Measurements from ENCODE around the gene ACSM6.
"Not testable (repeated sequence)": the region's sequence is repeated elsewhere in the genome, so short reads cannot be mapped to it uniquely, and the experiment has no call there.

The ACSM6 gene

DNA sequence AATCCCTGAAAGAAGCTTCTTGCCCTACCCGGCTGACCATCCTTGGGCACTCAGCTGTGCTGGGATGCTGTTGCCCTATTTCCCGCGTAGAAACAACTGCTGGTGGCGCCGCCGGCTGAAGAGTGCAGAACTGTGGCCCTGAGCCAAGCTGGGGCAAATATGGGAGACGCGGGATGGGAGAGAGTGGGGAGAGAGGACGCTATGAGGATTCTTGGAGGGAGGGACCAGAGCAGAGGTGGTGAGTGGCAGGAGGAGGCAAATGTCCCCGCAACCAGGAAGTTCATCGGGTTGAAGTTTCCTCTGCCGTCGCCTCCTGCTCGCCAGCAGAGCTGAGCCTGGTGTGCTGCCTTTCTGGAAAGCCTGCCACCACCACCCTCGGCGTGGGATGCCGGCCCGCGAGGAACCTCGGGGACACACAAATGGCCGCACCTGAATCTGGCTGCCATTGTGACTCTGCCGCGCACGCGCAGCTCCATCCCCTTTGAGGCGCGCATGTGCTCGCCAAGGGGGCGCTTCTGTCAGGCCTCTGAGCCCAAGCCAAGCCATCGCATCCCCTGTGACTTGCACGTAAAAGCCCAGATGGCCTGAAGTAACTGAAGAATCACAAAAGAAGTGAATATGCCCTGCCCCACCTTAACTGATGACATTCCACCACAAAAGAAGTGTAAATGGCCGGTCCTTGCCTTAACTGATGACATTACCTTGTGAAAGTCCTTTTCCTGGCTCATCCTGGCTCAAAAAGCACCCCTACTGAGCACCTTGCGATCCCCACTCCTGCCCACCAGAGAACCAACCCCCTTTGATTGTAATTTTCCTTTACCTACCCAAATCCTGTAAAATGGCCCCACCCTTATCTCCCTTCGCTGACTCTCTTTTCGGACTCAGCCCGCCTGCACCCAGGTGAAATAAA lies 36.9 kb downstream of the ACSM6 start:
- H3K27me3 ChIP-seq (ENCODE audit: insufficient read depth, poor library complexity, severe bottlenecking); H3K27ac ChIP-seq (replicated peaks): not testable (repeated sequence)
- peak in 1 of 2 experiments; percentile 2 for DNase-seq (ENCODE audit: low read depth in 1 of 2, low spot score in 1 of 2)
- peak overlapping the region; percentile 35 for H3K4me3 ChIP-seq (replicated peaks; ENCODE audit: insufficient read depth, low read length)

DNA sequence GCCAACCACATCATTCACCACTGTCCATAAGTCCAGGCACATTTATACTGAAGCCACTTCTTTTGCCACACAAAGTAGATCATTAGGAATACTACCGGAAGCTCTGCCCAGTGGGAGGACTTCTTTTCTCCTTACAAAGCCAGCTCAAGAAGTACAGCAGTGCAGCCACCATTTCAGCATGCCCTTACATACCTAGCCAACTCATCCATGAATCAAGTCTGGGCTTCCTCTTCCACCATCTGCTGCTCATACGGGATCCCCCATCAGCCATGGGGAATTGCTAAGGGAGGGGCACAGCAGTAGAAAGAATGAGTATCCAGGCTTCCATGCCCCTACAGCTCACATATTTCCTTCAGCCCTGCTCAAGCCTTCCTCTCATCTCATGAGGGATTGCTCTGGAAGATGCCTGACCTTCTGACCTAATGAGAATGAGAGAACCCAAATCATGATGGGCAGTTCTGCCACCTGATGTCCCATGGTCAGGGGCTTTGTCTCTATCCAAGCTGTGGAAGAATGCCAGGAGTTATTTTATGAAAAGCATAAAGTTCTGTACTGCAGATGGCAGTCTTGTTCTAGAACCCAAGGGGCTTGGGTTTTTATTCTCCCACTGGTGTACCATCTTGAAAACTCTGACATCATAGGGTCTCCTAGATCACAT lies 39.5 kb downstream of the ACSM6 start:
- no peak overlapping the region for H3K4me3 ChIP-seq (replicated peaks; ENCODE audit: insufficient read depth, low read length)
- H3K27me3 ChIP-seq (ENCODE audit: insufficient read depth, poor library complexity, severe bottlenecking): no peaks in the 10 kb centered on the region
- H3K27ac ChIP-seq (replicated peaks): no peak overlapping the region

DNA sequence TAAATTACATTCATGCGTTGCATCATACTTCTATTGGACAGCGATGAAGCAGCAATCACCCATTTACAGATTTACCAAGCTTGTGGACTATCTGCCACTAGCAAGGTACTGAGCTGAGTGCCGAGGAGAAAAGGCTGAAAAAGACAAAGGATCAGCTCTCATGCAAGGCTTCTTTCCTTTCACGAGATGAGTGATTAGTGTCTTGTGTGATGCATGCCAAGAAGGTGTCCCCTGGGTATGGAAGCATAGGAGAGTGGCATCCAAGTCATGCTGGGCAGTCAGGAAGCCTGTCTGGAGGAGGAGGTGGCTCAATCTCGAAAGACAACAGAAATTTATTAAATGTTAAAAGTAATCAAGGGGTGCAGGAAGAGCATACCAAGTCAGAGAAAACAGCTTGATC lies 40.9 kb downstream of the ACSM6 start:
- TF ChIP-seq POLR2AphosphoS5 (IDR thresholded peaks at IDR 0.05; ENCODE audit: low read depth) (no peak), SPI1 (IDR thresholded peaks at IDR 0.05; ENCODE audit: borderline replicate concordance, low read depth) (no peak), GABPA (IDR thresholded peaks at IDR 0.05; ENCODE audit: low read depth) (no peak)
- TF ChIP-seq, protein P1, sequence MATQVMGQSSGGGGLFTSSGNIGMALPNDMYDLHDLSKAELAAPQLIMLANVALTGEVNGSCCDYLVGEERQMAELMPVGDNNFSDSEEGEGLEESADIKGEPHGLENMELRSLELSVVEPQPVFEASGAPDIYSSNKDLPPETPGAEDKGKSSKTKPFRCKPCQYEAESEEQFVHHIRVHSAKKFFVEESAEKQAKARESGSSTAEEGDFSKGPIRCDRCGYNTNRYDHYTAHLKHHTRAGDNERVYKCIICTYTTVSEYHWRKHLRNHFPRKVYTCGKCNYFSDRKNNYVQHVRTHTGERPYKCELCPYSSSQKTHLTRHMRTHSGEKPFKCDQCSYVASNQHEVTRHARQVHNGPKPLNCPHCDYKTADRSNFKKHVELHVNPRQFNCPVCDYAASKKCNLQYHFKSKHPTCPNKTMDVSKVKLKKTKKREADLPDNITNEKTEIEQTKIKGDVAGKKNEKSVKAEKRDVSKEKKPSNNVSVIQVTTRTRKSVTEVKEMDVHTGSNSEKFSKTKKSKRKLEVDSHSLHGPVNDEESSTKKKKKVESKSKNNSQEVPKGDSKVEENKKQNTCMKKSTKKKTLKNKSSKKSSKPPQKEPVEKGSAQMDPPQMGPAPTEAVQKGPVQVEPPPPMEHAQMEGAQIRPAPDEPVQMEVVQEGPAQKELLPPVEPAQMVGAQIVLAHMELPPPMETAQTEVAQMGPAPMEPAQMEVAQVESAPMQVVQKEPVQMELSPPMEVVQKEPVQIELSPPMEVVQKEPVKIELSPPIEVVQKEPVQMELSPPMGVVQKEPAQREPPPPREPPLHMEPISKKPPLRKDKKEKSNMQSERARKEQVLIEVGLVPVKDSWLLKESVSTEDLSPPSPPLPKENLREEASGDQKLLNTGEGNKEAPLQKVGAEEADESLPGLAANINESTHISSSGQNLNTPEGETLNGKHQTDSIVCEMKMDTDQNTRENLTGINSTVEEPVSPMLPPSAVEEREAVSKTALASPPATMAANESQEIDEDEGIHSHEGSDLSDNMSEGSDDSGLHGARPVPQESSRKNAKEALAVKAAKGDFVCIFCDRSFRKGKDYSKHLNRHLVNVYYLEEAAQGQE (IDR thresholded peaks at IDR 0.05; ENCODE audit: insufficient replicate concordance, low read depth): no peak
- TF ChIP-seq, protein P2, sequence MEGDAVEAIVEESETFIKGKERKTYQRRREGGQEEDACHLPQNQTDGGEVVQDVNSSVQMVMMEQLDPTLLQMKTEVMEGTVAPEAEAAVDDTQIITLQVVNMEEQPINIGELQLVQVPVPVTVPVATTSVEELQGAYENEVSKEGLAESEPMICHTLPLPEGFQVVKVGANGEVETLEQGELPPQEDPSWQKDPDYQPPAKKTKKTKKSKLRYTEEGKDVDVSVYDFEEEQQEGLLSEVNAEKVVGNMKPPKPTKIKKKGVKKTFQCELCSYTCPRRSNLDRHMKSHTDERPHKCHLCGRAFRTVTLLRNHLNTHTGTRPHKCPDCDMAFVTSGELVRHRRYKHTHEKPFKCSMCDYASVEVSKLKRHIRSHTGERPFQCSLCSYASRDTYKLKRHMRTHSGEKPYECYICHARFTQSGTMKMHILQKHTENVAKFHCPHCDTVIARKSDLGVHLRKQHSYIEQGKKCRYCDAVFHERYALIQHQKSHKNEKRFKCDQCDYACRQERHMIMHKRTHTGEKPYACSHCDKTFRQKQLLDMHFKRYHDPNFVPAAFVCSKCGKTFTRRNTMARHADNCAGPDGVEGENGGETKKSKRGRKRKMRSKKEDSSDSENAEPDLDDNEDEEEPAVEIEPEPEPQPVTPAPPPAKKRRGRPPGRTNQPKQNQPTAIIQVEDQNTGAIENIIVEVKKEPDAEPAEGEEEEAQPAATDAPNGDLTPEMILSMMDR (IDR thresholded peaks at IDR 0.05; ENCODE audit: insufficient read depth, low read length): no peak
- Histone ChIP-seq H3K27me3 (ENCODE audit: insufficient read depth, poor library complexity, severe bottlenecking) (no peaks in the 10 kb centered on the region), H3K4me3 (replicated peaks; ENCODE audit: insufficient read depth, low read length) (no peak overlapping the region), H3K27ac (replicated peaks) (no peak overlapping the region)
- DNase-seq (ENCODE audit: low read depth in 1 of 2, low spot score in 1 of 2): no peak

More for the DNA sequence above, 39.5 kb downstream of the ACSM6 start:
- DNase-seq (ENCODE audit: low read depth in 1 of 2, low spot score in 1 of 2): no peak
- TF ChIP-seq, protein P2 (IDR thresholded peaks at IDR 0.05; ENCODE audit: insufficient read depth, low read length): no peak
- TF ChIP-seq, protein P1 (IDR thresholded peaks at IDR 0.05; ENCODE audit: insufficient replicate concordance, low read depth): no peak
- TF ChIP-seq SPI1 (IDR thresholded peaks at IDR 0.05; ENCODE audit: borderline replicate concordance, low read depth) (no peak), POLR2AphosphoS5 (IDR thresholded peaks at IDR 0.05; ENCODE audit: low read depth) (no peak), GABPA (IDR thresholded peaks at IDR 0.05; ENCODE audit: low read depth) (no peak)

DNA sequence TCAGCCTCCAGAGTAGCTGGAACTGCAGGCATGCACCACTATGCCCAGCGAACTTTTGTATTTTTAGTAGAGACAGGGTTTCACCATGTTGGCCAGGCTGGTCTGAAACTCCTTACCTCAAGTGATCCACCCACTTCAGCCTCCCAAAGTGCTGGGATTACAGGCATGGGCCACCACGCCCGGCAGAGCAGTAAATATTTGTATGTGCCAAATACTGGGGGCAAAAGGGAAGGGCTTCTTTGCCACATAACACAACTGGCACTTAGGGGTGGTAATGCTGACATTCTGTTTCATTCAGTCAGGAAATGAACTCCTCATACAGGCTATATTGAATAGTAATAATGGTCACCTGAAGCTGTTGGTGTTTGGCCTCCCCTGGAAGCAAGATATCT lies 41.6 kb downstream of the ACSM6 start:
- no peaks in the 10 kb centered on the region for H3K27me3 ChIP-seq (ENCODE audit: insufficient read depth, poor library complexity, severe bottlenecking)
- H3K27ac ChIP-seq (replicated peaks): no peak overlapping the region
- no peak overlapping the region for H3K4me3 ChIP-seq (replicated peaks; ENCODE audit: insufficient read depth, low read length)
- TF ChIP-seq SPI1 (IDR thresholded peaks at IDR 0.05; ENCODE audit: borderline replicate concordance, low read depth): no peak
- no peak for TF ChIP-seq POLR2AphosphoS5 (IDR thresholded peaks at IDR 0.05; ENCODE audit: low read depth)
- TF ChIP-seq, protein P2 (IDR thresholded peaks at IDR 0.05; ENCODE audit: insufficient read depth, low read length): no peak
- no peak for TF ChIP-seq GABPA (IDR thresholded peaks at IDR 0.05; ENCODE audit: low read depth)
- TF ChIP-seq, protein P1 (IDR thresholded peaks at IDR 0.05; ENCODE audit: insufficient replicate concordance, low read depth): no peak
- DNase-seq (ENCODE audit: low read depth in 1 of 2, low spot score in 1 of 2): no peak

All from HL-60 (cell line).